Suppressor macrophage treated with lipopolysaccharide for 4 hours (primary cell): ENCODE data around the gene GAB2.

Experiments used
- DNase-seq: peaks from one replicate; pipeline ENCODE4 v3.0.0-alpha.2; 2020

GAB2 gene

DNA sequence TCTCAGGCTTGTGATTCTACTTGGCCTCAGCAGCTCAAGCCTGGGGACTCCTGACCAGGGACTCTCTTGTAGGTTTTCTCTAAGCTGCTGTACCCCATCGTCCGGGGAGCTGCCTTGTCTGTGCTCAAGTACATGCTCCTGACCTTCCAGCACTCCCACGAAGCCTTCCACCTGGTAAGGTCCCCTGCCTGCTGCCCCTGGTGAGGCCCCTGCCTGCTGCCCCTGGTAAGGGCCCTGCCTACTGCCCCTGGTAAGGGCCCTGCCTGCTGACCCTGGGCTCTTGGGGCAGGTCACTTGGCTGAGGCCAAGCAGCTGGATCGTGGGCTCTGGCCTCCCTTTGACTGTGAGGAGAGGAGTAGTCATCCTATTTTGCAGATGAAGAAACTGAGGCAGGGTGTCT is 217.6 kb downstream of the GAB2 start:
- no peak for DNase-seq

DNA sequence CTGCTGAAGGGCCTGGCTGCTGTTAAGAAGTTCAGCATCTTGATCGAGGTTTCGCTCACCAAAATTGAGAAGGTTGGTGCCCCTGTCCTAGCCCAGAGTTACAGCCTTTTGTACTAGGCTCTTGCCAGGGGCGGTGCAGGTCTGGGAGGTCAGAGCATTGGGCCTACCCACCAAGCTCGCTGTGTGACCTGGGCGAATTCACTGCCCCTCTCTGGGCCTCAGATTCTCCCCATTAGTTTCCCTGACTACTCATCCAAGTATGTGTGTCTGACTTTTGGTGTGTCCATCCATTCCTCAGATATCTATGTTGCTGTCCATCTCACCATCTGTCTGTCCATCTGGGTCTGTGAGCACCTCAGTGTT is 218.0 kb downstream of the GAB2 start:
- no peak for DNase-seq

DNA sequence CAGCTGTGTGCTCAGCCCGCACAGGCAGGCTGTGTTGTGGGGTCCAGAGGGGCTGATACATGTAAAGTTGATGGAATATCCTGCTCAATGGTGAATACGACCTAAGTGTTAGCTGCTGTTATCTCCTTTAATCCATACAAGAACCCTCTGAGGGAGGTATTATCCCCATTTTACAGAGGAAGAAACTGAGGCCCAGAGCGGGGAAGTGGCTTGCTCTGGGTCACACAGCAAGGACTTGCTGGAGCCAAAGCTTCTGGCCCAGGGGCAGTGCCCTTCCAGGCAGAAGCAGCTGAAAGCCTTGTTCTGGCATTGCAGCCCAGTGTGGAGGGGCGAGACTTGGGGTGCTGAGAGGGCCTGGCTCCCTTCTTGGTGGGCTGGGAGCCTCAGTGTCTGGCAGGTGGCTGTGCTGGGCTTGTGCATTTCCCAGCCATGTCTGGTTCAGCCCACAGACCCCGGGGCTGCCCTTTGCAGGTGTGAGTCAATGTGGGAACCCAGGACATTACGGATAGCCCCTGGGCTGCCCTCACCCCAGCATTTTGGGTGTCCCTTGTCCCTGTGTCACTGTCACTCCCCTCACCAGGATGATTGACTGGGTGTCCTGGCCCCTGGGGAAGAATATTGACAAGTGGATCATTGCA is 218.5 kb downstream of the GAB2 start:
- DNase-seq = no peak

DNA sequence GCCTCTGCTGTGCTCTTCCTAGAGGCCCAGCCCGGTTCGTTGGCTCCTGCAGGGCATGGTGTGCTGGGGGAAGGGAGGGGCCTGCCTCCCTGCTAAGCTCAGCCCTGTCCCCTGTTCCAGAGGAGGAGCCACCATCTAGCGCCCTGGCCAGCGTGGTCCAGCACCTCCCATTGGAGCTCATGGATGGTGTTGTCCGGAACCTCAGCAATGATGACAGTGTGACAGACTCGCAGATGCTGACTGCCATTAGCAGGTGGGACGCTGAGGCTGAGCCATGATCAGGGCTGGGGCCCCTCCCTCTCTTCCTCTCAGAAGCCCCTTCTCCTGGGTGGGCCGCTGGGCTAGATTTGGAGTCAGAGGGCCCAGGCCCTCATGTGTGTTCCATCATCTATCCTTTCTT is 219.8 kb downstream of the GAB2 start:
- DNase-seq = no peak

DNA sequence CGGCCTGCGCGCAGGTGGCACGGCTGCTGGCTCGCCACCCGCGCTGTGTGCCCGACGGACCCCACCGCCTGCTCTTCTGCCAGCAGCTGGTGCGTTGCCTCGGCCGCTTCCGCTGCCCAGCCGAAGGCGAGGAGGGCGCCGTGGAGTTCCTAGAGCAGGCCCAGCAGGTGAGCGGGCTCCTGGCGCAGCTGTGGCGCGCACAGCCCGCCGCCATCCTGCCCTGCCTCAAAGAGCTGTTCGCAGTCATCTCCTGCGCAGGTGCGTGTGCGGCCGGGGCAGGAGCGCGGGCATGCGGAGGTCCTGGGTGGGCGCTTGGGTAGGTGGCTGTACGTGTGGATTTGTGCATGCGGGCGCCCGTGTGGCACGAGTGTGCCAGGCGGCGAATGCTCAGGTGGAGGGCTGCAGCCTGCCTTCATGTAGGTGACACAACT is 220.9 kb downstream of the GAB2 start:
- no peak for DNase-seq

DNA sequence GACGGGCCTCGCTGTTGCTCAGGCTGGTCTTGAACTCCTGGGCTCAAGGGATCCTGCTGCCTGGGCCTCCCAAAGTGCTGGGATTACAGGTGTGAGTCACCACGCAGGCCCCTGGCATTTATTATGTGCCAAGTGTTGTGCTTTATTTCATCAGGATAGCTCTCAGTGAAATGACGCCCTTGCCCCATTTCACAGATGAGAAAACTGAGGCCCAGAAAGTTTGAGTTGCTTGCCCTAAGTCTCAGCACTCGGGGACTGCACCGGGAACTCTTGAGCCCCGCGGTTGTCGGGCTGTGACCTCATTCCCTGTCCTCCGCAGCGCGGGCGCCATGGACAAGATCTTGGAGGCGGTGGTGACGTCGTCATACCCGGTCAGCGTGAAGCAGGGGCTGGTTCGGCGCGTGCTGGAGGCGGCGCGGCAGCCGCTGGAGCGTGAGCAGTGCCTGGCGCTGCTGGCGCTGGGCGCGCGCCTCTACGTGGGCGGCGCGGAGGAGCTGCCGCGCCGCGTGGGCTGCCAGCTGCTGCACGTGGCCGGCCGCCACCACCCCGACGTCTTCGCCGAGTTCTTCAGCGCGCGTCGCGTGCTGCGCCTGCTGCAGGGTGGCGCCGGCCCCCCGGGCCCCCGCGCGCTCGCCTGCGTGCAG is 221.6 kb downstream of the GAB2 start:
- DNase-seq = no peak

DNA sequence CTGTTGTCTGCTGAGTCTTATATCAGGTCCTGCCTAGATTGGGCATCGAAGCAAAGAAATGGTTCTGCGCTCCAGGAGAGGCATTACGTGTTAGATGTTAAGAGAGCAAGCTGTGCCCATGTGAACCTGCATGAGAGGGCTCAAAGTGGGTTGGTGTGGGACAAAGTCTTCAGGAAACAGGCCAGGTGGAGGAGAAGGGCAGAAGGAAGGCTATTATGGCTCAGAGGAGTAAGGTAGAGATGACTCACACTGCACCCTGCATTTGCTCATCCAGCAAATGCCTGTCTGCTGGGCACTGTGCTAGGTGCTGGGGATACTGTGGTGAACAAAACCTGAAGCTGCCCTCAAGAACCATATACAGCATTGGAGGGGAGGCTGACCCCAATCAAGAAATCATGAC is 223.1 kb downstream of the GAB2 start:
- no peak for DNase-seq

DNA sequence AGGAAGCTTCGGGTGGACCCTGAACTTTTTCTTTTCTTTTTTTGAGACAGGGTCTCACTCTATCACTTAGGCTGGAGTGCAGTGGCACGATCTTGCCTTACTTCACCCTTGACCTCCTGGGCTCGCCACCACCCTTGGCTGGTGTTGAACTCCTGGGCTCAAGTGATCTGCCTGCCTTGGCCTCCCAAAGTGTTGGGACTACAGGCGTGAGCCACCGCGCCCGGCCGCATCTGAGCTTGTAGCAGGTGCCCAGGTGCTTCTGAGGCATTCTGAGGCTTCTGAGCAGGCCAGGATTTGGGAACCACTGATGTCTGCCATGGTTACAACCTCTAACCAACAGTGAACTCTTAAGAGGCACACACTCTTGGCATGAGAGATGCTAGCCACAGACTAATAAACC is 223.8 kb downstream of the GAB2 start:
- DNase-seq = no peak

DNA sequence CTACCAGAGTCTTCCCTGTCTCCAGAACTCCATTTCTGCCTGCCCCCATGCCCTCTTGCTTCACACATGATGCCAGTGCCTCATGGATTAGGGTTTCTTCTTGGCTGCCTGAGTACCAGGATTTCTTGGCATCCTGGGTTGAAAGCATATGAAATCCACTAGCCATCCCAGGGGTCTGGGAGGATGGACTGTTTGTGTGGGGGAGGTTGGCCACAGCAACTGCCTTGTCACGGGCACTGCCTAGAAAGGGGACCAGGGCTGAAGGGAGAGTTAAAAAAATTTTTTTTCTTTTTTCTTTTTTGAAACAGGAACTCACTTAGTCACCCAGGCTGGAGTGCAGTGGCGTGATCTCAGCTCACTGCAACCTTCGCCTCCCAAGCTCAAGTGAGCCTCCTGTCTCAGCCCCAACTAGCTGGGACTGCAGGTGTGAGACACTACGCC is 224.7 kb downstream of the GAB2 start:
- peak; percentile 45 for DNase-seq

DNA sequence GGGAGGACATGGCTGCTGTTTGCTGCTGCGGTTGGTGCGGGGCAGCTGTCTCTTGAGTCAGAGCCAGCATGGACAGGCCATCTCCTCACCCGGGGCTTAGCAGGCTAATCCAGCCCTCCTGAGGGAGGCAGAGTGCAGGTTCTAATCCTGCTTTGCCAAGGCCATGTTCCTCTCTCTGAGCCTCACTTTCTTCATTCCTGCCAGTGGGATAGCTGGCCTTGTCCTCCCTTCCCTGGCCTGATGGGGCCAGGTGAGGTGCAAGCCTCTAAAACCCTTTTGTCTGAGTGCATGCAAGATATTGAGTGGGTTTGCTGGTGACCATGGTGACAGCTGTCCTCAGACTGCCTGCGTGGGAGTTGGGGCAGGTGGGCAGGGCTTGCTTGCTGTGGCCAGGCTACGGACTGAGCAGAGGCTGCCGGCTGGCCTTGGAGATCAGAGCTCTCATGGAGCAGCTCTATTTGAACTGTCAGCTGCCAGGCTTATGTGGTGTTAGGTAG is 225.3 kb downstream of the GAB2 start:
- DNase-seq = no peak

DNA sequence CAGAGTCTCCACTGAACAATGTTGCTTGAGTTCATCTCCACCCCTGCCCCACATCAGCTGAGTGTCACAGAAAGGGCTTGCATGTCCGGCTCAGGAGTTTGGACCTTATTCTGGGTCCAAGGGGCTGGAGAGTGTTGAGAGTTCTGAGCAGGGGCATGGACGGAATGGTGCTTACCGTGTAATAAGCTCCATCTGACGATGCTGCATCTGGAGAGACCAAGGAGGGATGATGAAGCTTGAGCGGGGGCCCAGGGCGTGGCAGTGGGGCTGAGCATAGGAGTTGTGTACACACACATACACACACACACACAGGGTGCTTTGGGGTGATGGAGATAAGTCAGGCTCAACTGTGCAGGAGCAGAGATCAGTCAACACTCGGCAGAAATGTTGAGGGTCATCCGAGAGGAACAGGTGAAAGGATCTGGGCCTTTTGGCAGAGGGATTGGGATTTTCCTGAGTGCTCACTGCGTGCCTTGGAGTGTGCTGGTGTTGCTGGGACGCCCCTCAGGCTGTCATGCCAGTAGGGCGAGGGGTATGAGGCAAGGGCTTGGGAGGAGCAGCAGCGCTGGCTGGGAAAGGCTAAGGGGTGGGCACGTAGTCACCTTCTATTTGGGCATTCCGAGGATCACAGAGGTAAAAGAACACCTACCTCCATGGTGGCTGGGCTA is 226.6 kb downstream of the GAB2 start:
- DNase-seq = no peak

DNA sequence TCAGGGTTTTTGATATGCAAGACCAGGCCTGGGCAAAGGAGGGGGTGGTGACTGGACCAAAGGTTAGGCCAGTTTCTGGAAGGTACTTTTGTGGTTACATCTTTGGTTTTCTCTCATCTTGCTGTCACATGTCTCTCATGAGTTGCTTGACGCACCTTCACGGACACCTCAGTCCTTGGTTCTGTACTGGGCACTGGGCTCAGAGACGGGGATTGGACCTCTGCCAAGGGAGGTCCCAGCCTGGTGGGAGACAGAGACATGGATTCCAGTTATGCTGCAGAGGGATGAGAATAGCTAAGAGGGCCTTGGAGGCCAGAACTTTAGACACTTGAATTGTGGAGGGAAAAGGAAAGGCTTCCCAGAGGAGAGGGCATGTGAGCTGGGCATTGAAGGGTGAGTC is 227.2 kb downstream of the GAB2 start:
- no peak for DNase-seq

DNA sequence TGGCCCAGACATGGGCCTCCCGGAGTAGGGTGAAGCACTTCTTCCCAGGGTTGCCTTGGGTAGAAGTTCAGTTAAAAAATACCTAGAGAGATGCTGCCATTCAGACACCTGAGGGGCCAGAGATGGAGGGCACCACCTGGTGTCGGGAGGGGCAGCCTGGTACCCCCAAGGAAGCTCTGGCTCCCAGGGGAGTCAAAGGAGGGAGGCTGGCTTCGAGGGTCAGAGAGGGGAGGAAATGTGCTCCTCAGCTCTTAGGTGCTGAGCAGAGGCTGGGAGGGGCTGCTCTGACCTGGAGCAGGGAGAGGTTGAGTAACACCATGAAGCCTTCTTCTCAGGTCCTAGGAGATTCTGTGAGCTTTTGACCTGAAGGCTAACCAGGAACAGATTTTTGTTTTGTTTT is 227.8 kb downstream of the GAB2 start:
- no peak for DNase-seq

DNA sequence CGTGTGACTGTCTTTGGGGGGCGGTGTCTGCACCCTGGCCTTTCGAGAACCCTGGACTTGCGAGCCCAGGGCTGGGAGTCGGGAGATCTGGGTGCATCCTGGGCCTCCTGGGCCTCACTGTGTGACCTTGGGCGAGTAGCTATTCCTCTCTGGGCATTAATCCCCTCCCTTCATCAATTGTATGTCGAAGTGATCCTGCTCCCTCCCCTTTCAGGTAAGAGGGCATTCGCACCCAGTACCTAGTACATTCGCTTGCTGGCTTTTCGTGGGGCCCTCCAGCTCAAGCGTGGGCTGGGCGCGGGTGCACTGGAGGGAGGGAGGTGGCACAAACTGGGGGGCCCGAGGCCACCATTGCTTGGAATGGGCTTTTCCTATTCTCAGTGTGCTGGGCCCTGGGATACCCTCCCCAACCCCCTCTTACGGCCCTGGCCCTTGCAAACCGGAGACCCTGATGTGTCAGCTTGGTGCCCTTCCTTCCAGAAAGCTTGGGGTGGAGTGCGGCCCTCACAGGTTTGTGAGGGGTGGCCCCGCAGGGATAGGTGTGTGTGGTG is 228.4 kb downstream of the GAB2 start:
- no peak for DNase-seq

DNA sequence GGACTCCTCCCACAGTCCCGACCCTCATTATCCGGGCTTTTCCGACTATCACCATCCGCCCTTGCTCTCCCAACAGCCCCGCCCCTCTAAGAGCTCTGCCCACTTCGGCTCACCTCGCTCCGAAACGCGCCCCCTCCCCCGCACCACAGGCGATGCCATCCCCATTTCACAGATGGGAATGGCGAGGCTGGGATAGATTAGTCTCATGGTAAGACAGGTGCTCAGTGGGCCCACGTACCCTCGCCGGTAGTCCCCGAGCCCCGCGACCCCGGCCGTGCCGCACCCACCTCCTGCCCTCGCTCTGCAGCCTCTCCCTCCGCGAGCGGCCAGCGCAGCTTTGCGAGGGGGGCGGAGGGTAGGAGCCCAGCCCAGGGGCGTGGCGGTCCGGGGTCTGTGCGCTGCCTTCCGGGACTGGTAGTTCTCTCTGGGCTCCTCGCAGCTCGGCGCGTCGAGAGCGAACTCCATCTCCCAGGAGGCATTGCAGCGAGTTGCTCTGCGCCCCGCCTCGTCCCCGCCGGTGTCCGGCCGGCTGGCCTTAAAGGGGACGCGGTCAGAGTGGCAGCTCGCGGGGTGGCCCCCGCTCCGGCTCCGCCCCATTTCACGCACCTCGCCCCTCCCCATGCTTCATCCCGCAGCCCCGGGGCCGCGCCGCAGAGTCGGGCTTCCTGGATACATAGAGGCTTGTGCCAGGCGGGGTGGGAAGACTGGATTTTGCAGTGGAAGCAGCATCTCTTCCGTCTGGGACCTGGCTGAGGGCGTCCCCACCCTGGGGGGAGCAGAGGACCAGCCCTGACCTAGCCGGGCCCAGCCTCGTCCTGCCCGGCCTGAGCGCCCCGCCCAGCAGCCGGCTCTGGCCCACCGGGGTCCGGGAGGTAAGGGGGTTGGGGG is 229.1 kb downstream of the GAB2 start, which contains the start of the genes KCTD21 and USP35:
Gene KCTD21, minus strand, starts transcription at position 341 of the 888 bp plus-strand sequence. CDS start 14,072 bp downstream, outside the sequence.
Gene USP35, plus strand, starts transcription at position 634 of the 888 bp plus-strand sequence. CDS start 7,327 bp downstream, outside the sequence.
- peak; percentile 98 for DNase-seq

DNA sequence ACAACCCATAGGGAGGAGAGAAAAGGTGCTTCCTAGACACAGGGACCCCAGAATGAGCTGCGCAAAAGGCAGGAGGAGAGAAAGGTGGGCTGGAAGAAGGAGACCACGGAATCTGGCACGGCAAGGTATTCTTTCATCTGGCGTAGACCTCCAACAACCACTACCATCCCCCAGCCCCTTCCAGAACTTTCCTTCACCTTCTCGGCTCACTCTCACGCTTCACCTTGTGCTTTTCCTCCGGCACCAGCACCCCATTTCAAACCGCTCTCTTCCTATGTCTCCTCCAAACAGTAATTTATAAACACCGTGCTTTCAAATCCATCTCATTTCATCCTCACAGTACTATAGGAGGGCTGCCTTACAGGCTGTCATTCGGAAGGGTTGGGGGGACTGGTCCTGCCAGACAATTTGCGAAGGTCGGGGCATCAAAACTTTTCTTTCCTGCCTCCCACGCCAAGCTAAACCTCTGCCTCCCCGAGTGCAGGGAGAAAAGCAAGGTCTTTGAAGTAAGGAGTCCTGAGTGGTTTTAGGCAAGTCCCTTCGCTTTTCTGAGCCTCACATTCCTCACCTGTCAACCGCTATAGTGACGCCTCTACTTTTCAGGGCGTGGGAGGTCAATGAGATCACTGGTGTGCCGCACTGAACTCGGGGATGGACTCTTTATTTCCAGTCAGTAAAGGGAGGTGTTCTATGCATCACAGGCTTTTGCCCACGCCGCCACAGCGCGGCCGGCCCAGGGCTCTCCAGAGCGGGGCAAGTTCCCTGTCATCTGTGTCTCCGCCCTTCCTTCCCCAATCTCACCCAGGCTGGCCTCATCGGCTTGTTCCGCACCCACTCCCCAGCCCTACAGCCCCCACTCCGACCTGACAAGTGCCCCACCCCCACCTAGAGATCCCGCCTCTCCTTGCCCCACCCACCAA is 230.0 kb downstream of the GAB2 start:
- DNase-seq = peak; percentile 89

DNA sequence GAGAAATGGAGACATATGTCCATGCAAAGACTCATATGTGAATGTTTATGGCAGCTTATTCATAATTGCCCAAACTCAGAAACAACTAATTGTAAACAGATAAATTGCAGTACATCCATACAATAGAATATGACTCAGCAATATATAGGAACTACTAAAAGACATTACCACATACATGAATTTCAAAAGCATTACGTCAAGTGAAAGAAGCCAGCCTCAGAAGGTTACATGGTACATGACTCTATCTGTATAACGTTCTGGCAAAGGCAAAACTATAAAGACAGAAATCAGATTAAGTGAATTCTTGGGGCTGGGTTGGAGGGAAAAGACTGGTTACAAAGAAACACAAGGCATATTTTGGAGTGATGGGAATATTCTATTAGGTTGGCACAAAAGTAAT is 236.4 kb downstream of the GAB2 start:
- DNase-seq = peak; percentile 67

DNA sequence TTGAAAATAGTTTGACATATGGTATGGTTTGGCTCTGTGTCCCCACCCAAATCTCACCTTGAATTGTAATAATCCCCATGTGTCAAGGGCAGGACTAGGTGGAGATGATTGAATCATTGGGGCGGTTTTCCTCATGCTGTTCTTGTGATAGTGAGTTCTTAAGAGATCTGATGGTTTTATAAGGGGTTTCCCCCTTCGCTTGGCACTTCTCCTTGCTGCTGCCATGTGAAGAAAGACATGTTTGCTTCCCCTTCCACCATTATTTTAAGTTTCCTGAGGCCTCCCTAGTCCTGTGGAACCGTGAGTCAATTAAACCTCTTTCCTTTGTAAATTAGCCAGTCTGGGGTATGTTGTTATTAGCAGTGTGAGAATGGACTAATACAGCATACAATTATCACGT is 236.9 kb downstream of the GAB2 start:
- peak; percentile 39 for DNase-seq

DNA sequence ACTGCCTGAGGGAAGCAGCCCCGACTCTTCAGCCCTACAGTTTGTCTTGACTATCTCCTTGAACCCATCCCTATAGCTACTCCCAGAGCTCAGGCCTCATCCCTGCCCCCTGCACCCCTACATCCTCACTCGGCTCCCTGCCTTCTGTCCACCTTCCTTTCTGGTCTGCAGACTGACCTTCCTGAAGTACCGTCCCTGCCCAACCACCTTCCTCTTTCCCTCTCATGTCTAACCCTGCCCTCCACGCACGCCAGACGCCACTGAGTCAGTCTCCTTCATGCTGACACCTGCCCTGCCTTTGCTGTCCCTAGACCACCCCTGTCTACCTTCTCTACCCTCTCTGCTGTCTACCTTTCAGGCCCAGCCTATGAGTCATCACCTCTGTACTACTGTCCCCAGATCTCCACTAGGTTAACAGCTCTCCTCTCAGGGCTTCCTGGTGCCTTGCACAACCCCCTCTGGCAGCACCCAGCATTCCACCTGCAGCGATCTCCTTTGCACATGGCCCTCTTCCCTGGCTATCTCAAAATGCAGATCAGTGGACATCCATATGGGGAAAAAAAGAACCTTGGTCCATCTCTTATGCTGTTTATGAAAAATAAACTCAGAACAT is 238.1 kb downstream of the GAB2 start:
- DNase-seq = no peak

DNA sequence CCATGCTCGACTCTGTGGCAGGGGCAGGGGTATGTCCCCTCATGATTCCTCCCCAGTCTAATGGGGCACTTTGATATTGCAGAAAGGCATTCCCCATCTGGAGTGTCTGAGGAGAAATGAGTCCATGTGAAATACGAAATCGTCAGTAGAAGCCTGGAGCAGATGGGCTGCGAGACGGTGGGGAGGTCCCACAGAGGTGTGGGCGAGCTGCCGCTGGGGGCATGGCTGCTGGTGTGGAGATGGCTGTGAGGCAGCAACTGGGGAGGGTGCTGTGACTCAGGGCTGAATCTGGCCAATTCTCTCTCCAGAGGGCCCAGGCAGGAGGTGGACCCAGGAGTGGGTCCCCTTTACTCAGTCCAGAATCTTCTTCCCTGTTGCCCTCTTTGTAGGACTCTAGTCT is 240.4 kb downstream of the GAB2 start:
- no peak for DNase-seq

DNA sequence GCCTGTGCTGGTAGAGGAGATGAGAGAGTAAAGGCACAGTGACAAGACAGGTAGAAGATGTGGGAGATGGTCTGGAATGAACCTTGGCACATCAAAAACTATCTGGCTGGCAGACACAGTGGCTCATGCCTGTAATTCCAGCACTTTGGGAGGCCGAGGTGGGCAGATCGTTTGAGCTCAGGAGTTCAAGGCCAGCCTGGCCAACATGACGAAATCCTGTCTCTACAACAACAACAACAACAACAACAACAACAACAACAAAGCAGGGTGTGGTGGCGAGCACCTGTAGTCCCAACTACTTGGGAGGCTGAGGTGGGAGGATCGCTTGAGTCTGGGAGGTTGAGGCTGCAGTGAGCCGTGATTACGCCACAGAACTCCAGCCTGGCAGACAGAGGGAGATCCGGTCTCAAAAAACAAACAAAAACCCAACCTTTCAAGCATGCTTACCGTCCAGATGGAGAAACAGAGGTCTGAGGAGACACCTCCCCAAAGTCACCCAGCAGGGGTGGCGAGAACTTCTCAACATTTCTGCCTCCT is 240.9 kb downstream of the GAB2 start:
- DNase-seq = no peak
